ENCODE measurements around the gene GTF3C2.

GRCh38 chr2:27312152-27312551, 44.4 kb downstream of the GTF3C2 start:
- no peak for TF ChIP-seq POLR2A (IDR thresholded peaks at IDR 0.05)
- no peak for TF ChIP-seq CTCF (IDR thresholded peaks at IDR 0.05 in 4 of 5, conservative IDR thresholded peaks at IDR 0.05 in 1 of 5)

All from gastrocnemius medialis (tissue), 4 donors.